Measurements from ENCODE around the gene DNPH1.

Gene DNPH1

DNA sequence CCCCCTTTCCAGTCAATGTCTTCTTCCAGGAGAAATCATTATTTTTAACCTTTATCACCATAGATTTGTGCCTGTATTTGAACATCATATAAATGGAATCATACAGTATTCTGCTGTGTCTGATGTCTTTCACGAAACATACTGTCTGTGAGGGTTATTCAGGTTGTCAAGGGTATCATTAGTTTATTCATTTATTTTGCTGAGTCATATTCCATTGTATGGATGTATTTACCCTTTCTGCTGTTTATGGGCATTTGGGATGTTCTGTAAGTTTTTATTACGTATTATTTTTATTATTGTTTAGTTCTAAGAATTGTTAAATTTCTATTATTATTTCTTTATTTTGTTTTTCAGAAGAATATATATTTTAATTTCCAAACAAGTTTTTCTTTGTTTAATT lies 22.0 kb downstream of the DNPH1 start:
- DNase-seq, result no peak

DNA sequence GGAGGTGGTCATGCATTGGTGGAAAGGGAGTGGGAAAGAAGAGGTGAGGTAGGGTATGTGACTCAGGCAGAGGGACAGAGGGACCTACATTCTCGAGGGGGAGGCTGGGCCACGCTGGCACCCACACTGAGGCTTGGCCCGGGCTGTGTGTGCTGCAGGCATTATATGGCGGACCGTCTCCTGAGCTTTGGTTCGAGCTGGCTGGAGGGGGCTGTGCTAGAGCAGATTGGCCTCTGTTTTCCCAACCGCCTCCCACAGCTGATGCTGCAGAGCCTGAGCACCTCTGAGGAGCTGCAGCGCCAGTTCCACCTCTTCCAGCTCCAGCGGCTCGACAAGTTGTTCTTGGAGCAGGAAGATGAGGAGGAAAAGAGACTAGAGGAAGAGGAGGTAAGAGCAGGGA lies 23.4 kb downstream of the DNPH1 start:
- no peak for DNase-seq

- no peak for DNase-seq
Measured at GRCh38 chr6:43204271-43205105, 24.8 kb downstream of the DNPH1 start.

DNA sequence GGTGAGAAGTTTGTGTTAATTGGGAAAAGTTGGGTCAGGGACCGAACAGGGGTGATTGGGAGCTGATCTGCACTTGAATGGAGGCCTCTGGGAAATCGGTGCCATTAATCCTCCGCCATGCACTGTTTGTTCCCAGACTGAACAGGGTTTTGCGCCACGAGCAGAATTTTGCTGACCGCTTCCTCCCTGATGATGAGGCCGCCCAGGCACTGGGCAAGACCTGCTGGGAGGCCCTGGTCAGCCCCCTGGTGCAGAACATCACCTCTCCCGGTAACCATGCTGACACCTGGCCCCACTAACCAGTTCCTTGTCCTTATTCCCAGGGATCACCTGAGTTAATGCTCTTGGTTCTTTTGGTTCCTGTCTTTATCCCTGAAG lies 25.6 kb downstream of the DNPH1 start:
- DNase-seq, result no peak

GRCh38 chr6:43203029-43203717 lies 26.1 kb downstream of the DNPH1 start:
- DNase-seq, result no peak

- no peak for DNase-seq
Measured at GRCh38 chr6:43202451-43202850, 26.8 kb downstream of the DNPH1 start.

DNA sequence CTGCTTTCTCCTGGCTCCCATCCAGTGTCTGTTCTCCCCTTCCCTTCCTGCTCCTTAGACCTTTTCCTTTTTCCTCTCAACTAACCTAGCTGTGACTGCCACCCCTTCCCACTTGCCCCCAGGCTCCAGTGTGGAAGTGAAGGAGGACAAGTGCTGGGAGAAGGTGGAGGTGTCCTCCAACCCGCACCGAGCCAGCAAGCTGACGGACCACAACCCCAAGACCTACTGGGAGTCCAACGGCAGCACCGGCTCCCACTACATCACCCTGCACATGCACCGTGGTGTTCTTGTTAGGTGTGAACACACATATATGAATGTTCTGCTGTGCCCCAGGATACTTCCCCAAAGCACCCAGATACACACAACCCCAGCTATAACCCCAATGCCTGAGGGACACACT lies 28.7 kb downstream of the DNPH1 start:
- DNase-seq, result no peak

- no peak for DNase-seq
Measured at GRCh38 chr6:43199912-43200311, 29.4 kb downstream of the DNPH1 start.

- no peak for DNase-seq
Measured at GRCh38 chr6:43196337-43196736, 32.9 kb downstream of the DNPH1 start.

DNA sequence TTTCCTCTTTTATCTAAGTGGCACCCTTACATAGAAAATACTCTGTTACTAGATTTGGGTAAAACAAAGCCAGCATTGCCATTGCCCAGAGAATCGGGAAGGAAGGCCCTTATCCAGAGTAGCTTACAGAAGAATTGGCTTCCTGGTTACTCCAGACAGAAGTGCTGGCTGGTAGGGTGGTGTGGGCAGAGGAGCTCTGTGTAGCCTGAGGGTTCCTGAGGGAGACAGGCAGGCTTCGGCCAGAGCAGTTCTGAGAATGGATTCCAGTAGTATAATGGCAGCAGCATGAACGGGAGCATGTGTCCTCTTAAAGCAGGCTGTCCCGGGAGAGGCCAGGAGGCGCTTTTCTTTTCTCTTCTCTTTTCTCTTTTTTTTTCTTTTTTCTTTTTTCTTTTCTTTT lies 35.4 kb downstream of the DNPH1 start:
- no peak for DNase-seq

GRCh38 chr6:43192911-43193310 lies 36.4 kb downstream of the DNPH1 start:
- DNase-seq, result no peak

- no peak for DNase-seq
Measured at GRCh38 chr6:43189776-43190304, 39.4 kb downstream of the DNPH1 start.

DNA sequence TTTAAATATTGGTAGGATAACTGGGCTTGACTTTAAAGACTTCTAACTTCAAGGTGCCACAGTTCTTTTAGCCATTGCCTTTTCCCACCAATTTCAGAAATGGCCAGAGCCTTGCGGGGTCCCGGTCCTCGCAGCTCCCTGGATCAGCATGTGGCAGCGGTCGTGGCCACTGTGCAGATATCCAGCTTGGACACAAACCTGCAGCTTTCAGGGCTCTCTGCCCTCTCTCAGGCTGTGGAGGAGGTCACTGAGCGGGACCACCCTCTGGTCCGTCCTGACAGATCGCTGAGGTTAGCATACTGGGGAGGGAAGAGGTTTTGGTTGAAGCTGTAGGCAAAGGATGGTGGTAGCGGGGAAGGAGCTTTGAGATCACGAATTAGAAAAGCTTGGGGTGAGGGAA lies 40.9 kb downstream of the DNPH1 start:
- no peak for DNase-seq

GRCh38 chr6:43187821-43188220 lies 41.5 kb downstream of the DNPH1 start:
- no peak for DNase-seq

- DNase-seq, result no peak
Measured at GRCh38 chr6:43186706-43187105, 42.6 kb downstream of the DNPH1 start.

DNA sequence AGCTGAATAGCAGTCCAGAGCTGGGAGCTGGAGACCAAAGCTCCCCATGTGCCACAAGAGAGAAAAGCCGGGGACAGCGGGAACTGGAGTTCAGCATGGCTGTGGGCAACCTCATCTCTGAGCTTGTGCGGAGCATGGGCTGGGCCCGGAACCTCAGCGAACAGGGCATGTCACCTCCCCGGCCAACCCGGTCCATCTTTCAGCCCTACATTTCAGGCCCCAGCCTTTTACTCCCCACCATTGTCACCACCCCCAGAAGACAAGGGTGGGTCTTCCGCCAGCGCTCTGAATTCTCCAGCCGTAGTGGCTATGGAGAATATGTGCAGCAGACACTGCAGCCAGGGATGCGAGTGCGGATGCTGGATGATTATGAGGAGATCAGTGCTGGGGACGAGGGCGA lies 43.3 kb downstream of the DNPH1 start:
- DNase-seq, result no peak

DNA sequence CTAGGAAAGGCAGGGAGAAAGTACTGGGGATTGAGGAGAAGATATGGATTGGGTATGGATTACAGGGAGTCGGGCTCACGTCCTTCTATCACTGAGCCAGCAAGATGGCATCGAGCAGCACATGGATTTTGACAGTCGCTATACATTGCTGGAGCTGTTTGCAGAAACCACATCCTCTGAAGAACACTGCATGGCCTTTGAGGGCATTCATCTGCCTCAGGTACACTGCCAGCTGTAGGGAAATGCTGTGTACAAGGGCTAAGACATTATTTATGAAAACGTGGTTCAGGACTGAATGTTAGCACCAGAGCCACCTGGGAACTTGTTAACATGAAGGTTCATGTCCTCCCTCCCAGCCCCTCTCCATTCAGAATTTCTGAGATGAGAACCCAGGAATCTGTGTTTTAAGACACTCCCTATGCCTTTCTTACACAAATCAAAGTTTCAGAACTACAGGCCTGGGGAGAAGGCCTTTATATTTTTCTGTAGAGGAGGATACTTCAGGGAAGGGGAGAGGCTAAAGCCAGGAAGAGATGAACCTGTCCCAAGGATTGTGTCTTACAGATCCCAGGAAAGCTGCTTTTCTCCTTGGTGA lies 43.8 kb downstream of the DNPH1 start:
- no peak for DNase-seq

DNA sequence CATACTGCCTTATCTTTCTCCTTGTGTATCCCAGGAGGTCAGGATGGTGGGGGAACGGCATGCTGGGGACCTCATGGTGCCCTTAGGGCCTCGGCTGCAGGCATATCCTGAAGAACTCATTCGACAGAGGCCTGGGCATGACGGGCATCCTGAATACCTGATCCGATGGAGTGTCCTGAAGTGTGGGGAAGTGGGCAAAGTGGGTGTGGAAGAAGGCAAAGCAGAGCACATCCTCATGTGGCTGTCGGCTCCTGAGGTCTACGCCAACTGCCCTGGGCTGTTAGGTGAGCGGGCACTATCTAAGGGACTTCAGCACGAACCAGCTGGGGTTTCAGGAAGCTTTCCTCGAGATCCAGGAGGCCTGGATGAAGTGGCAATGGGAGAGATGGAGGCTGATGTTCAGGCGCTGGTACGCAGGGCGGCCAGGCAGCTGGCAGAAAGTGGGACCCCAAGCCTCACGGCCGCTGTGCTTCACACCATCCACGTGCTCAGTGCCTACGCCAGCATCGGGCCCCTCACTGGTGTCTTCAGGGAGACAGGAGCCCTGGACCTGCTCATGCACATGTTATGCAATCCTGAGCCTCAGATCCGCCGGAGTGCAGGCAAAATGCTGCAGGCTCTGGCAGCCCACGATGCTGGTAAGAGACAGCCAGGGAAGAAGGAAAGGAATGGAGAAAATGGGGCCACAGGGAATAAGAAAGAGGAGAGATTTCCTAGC lies 44.9 kb downstream of the DNPH1 start:
- DNase-seq, result no peak

GRCh38 chr6:43183441-43183840 lies 45.8 kb downstream of the DNPH1 start:
- no peak for DNase-seq

DNA sequence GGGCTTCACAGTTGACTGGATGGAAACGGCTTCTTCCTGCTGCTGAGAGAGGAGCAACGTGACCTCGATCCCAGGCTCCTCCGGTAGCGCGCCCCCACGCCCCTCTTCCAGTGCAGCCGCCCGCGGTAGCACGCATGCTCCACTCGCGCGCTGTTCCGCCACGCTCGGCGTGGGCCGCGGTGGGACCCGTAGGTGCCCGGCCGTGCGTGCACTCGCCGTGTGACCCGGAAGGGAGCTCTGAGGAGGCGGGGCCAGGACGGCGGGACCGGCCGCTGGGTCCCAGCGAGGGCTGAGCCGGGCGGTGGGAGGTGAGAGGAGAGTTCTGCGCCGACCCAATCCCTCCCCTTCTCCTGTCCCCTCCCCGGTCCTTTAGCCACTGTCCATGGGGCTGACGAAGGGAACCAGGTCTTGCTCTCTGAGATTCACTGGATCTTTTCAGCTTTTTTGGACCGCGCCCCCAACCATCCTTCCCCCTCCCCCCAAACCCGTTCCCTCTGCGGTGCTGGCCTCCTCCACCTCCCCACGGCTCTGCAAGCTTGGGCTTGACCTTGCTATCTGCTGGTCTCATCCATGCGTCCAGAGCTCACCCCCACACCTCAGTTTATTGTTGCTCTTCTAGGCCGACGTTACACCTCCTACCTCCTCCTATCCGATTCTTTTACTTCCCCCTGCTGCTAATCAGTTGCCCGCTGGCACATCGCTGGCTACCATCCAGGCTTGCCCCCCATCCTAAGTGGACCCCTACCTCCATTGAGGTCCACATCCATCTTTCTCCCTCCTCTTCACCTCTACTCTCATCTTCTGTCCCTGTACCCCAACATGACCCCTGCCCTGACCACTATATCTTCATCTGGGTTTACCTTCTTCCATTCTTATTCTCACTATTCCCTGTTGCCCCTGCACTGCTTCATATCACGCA lies 47.1 kb downstream of the DNPH1 start, which contains the start of gene CUL9:
Gene CUL9, plus strand, starts transcription at position 255 of the 919 bp plus-strand sequence. CDS start 2,115 bp downstream, outside the sequence.
- DNase-seq, result no peak

- DNase-seq, result no peak
Measured at GRCh38 chr6:43181621-43181941, 47.7 kb downstream of the DNPH1 start.

- no peak for DNase-seq
Measured at GRCh38 chr6:43180985-43181384, 48.3 kb downstream of the DNPH1 start.
